GM23248 (cell line): ENCODE data around the gene VSIG2. TPM values are rescaled to one million over a fixed set of nuclear protein-coding genes. Genes with fewer than 3 reads are reported as not detected.

Source experiments
- DNase-seq: peaks from one replicate; pipeline ENCODE4 v3.0.0-alpha.2; 2015
- H2AFZ ChIP-seq: fragments of 200-600 bp; sonication (generic); 2 replicates; pipeline ENCODE4 v1.6.1; 2016; ENCODE audit warnings: antibody characterized with exemption
- H3F3A ChIP-seq: fragments of 200-600 bp; sonication (generic); 2 replicates; pipeline ENCODE4 v1.6.1; 2016; ENCODE audit warnings: mild to moderate bottlenecking, antibody characterized with exemption, mixed run types; ENCODE audit not compliant: insufficient read depth
- H3K27ac ChIP-seq: fragments of 200-600 bp; sonication (generic); 2 replicates; pipeline ENCODE4 v1.5.1; 2016; ENCODE audit warnings: mild to moderate bottlenecking
- H3K27me3 ChIP-seq: fragments of 200-600 bp; sonication (generic); replicated peaks from 2 replicates; pipeline ENCODE4 v1.6.1; 2016; ENCODE audit warnings: mild to moderate bottlenecking; ENCODE audit not compliant: insufficient read depth
- H3K36me3 ChIP-seq: fragments of 200-600 bp; sonication (generic); 2 replicates; pipeline ENCODE4 v1.6.1; 2016; ENCODE audit warnings: low read depth, mild to moderate bottlenecking
- H3K4me1 ChIP-seq: fragments of 200-600 bp; sonication (generic); 2 replicates; pipeline ENCODE4 v1.6.1; 2016; ENCODE audit warnings: mild to moderate bottlenecking; ENCODE audit not compliant: insufficient read depth
- H3K4me2 ChIP-seq: fragments of 200-600 bp; sonication (generic); one replicate; pipeline ENCODE4 v1.6.1; 2016; ENCODE audit warnings: mild to moderate bottlenecking; ENCODE audit not compliant: unreplicated experiment
- H3K4me3 ChIP-seq: fragments of 200-600 bp; sonication (generic); 2 replicates; pipeline ENCODE4 v1.5.1; 2016; ENCODE audit warnings: mild to moderate bottlenecking
- H3K79me2 ChIP-seq: fragments of 200-600 bp; sonication (generic); 2 replicates; pipeline ENCODE4 v1.6.1; 2016; ENCODE audit warnings: mild to moderate bottlenecking; ENCODE audit not compliant: insufficient read depth
- H3K9ac ChIP-seq: fragments of 200-600 bp; sonication (generic); 2 replicates; pipeline ENCODE4 v1.6.1; 2016; ENCODE audit warnings: mild to moderate bottlenecking
- H3K9me2 ChIP-seq: fragments of 200-600 bp; sonication (generic); 2 replicates; pipeline ENCODE4 v1.6.1; 2016; ENCODE audit warnings: mixed run types, mild to moderate bottlenecking, moderate library complexity; ENCODE audit not compliant: insufficient read depth
- H3K9me3 ChIP-seq: fragments of 200-600 bp; sonication (generic); one replicate; pipeline ENCODE4 v1.6.1; 2017; ENCODE audit warnings: low read depth
- H4K20me1 ChIP-seq: fragments of 200-600 bp; sonication (generic); 2 replicates; pipeline ENCODE4 v1.6.0; 2016; ENCODE audit not compliant: insufficient read depth
- EZH2 ChIP-seq: fragments of 200-600 bp; sonication (generic); IDR thresholded peaks from 2 replicates; pipeline ENCODE4 v1.6.1; 2018; ENCODE audit warnings: antibody characterized with exemption, mild to moderate bottlenecking; ENCODE audit not compliant: insufficient read depth, poor library complexity, severe bottlenecking
- EZH2phosphoT487 ChIP-seq: fragments of 200-600 bp; sonication (generic); IDR thresholded peaks from 2 replicates; pipeline ENCODE4 v1.6.1; 2018; ENCODE audit warnings: antibody characterized with exemption, moderate library complexity, mild to moderate bottlenecking, low read depth; ENCODE audit not compliant: insufficient read depth
- WGBS, 2 experiments: methylation state at CpG; one replicate each; pipeline ENCODE4 v1.1.6; 2015 to 2017; ENCODE audit warnings: low lambda C conversion rate in 2 of 2, low coverage in 1 of 2; ENCODE audit errors: missing lambda C conversion rate in 2 of 2; 5-methylcytosine and 5-hydroxymethylcytosine counted together
- in situ Hi-C: fragments of 300-500 bp; cut with MboI; formaldehyde crosslinking; loops from 2 replicates; pipeline ENCODE4 v1.15.0; 2020
- polyA plus RNA-seq: library from polyadenylated mRNA; unstranded; fragments of >200 nt; fragmentation: Nextera tagmentation; extraction: Ambion mirVana; gene quantifications from 2 replicates; pipeline ENCODE4 v1.2.1, GENCODE V29; 2016
- total RNA-seq: library from RNA; depleted of rRNA; stranded (reverse); fragments of >200 nt; shearing (Covaris generic); gene quantifications from 2 replicates; pipeline ENCODE4 v1.2.3, GENCODE V29; 2014

Gene VSIG2
- total and polyA plus RNA-seq, 2 experiments from 2014 or later = not detected

- H3K4me1 ChIP-seq = no peaks in the 10 kb centered on the region
- H3F3A ChIP-seq = no peaks in the 10 kb centered on the region
- no peak overlapping the region for H3K27ac ChIP-seq
- peaks cover 55% of the 10 kb centered on the region for H3K27me3 ChIP-seq
- TF ChIP-seq EZH2 (no peak), EZH2phosphoT487 (no peak)
- in situ Hi-C loops = no loop called here
- no peak overlapping the region for H3K9ac ChIP-seq
- WGBS, 2 experiments = 14 to 20% methylated on average over 6 of the region's 6 CpGs
- H3K4me3 ChIP-seq = no peak overlapping the region
- no peaks in the 10 kb centered on the region for H4K20me1 ChIP-seq
- no peaks in the 10 kb centered on the region for H3K9me3 ChIP-seq
- no peak overlapping the region for H2AFZ ChIP-seq
- H3K36me3 ChIP-seq = no peaks in the 10 kb centered on the region
- no peaks in the 10 kb centered on the region for H3K79me2 ChIP-seq
- DNase-seq = no peak
- no peak overlapping the region for H3K4me2 ChIP-seq
- H3K9me2 ChIP-seq = no peaks in the 10 kb centered on the region
Measured at GRCh38 chr11:124743050-124743449, 9.0 kb downstream of the VSIG2 start.

GRCh38 chr11:124742555-124742954, 9.5 kb downstream of the VSIG2 start:
- in situ Hi-C loops = no loop called here
- 9 to 33% methylated on average over 2 of the region's 2 CpGs for WGBS, 2 experiments
- no peaks in the 10 kb centered on the region for H3K9me3 ChIP-seq
- no peaks in the 10 kb centered on the region for H3F3A ChIP-seq
- no peak overlapping the region for H3K4me3 ChIP-seq
- no peaks in the 10 kb centered on the region for H3K4me1 ChIP-seq
- TF ChIP-seq EZH2phosphoT487 (no peak), EZH2 (no peak)
- no peaks in the 10 kb centered on the region for H3K9me2 ChIP-seq
- no peaks in the 10 kb centered on the region for H3K79me2 ChIP-seq
- no peaks in the 10 kb centered on the region for H4K20me1 ChIP-seq
- no peak overlapping the region for H3K9ac ChIP-seq
- no peak overlapping the region for H2AFZ ChIP-seq
- no peak for DNase-seq
- H3K4me2 ChIP-seq = no peak overlapping the region
- no peaks in the 10 kb centered on the region for H3K36me3 ChIP-seq
- H3K27ac ChIP-seq = no peak overlapping the region
- H3K27me3 ChIP-seq = peaks cover 55% of the 10 kb centered on the region

GRCh38 chr11:124740277-124740882, 11.7 kb downstream of the VSIG2 start:
- Histone ChIP-seq H3K9ac (peak overlapping the region; percentile 22; the same call in 1 of the 2 replicates), H3K27me3 (peaks cover 52% of the 10 kb centered on the region), H3K4me2 (peak overlapping the region; percentile 87)

GRCh38 chr11:124739479-124740276, 12.4 kb downstream of the VSIG2 start, which contains the start of gene NRGN:
Gene NRGN, plus strand, starts transcription at chr11:124739942. Its CDS starts 143 bp downstream, at chr11:124740085.
- peak within 1 kb of the TSS; percentile 87 for H3K4me2 ChIP-seq
- TF ChIP-seq EZH2 (no peak), EZH2phosphoT487 (no peak)
- no peak within 1 kb of the TSS for H3K27ac ChIP-seq
- in situ Hi-C loops = no loop called here
- H3K9me2 ChIP-seq = no peaks in the 10 kb centered on the region
- peaks cover 49% of the 10 kb centered on the region for H3K27me3 ChIP-seq
- H4K20me1 ChIP-seq = no peaks in the 10 kb centered on the region
- H3K36me3 ChIP-seq = no peaks in the 10 kb centered on the region
- peak within 1 kb of the TSS; percentile 67 for H3K4me3 ChIP-seq
- H3K79me2 ChIP-seq = no peaks in the 10 kb centered on the region
- peak; percentile 95 for DNase-seq
- H3K4me1 ChIP-seq = no peaks in the 10 kb centered on the region
- peak within 1 kb of the TSS; percentile 67 for H2AFZ ChIP-seq
- peak within 1 kb of the TSS; percentile 22; the same call in 1 of the 2 replicates for H3K9ac ChIP-seq
- WGBS, 2 experiments = 3 to 5% methylated on average over 20 to 59 of the region's 59 CpGs
- H3F3A ChIP-seq = no peaks in the 10 kb centered on the region
- H3K9me3 ChIP-seq = no peaks in the 10 kb centered on the region

More at GRCh38 chr11:124740277-124740882, 11.7 kb downstream of the VSIG2 start:
- no peak overlapping the region for H3K27ac ChIP-seq
- WGBS, 2 experiments = 4 to 5% methylated on average over 33 to 37 of the region's 37 CpGs
- H4K20me1 ChIP-seq = no peaks in the 10 kb centered on the region
- H2AFZ ChIP-seq = peak overlapping the region; percentile 67
- no peaks in the 10 kb centered on the region for H3K4me1 ChIP-seq
- in situ Hi-C loops = no loop called here
- H3K9me3 ChIP-seq = no peaks in the 10 kb centered on the region
- H3F3A ChIP-seq = no peaks in the 10 kb centered on the region
- TF ChIP-seq EZH2 (no peak), EZH2phosphoT487 (no peak)
- no peaks in the 10 kb centered on the region for H3K36me3 ChIP-seq
- no peaks in the 10 kb centered on the region for H3K79me2 ChIP-seq
- peak; percentile 60 for DNase-seq
- no peaks in the 10 kb centered on the region for H3K9me2 ChIP-seq
- peak overlapping the region; percentile 67 for H3K4me3 ChIP-seq
